Measurements from ENCODE around the gene PIK3CD. TPM values are rescaled to one million over a fixed set of nuclear protein-coding genes. Genes with fewer than 3 reads are reported as not detected.
"Not testable (repeated sequence)": the region's sequence is repeated elsewhere in the genome, so short reads cannot be mapped to it uniquely, and the experiment has no call there.

PIK3CD gene
- total and polyA plus RNA-seq, 10 donors = 26.8 to 186 (median 100.0) TPM

DNA sequence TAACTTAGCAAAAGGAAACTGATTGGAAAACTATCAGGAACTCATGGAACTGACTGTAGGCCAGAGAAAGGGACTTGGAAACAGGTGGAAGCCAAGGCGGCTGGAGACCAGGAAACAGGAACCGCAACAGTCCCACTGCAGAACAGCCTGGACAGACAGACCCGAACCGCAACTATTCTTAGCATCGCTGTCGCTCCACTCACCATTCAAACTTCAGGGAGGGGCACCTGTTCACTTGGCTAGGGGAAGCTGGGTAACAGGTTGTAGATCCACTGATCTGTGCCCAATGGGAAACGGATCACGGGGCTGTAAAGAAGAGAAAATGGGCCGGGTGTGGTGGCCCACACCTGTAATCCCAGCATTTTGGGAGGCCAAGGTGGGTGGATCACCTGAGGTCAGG is 110.3 kb downstream of the PIK3CD start:
- H3K4me1 ChIP-seq = peaks cover 0 to 29% (median 2%) of the 10 kb centered on the region in 6 donors
- H3K9me3 ChIP-seq = no peaks in the 10 kb centered on the region
- peaks cover 0 to 23% (median 0%) of the 10 kb centered on the region in 6 donors for H3K36me3 ChIP-seq
- 87 to 91% (median 89%) methylated on average over 9 of the region's 9 CpGs for WGBS, 5 donors
- intact Hi-C loops (cut with DNase I; ENCODE audit: low total_unique reads) = no loop called here
- no peak overlapping the region for H3K4me3 ChIP-seq
- no peak overlapping the region for H3K27ac ChIP-seq
- peak; percentile 20 for DNase-seq
- no peaks in the 10 kb centered on the region for H3K27me3 ChIP-seq (replicated peaks in 1 of 7)
- TF ChIP-seq, protein P1, sequence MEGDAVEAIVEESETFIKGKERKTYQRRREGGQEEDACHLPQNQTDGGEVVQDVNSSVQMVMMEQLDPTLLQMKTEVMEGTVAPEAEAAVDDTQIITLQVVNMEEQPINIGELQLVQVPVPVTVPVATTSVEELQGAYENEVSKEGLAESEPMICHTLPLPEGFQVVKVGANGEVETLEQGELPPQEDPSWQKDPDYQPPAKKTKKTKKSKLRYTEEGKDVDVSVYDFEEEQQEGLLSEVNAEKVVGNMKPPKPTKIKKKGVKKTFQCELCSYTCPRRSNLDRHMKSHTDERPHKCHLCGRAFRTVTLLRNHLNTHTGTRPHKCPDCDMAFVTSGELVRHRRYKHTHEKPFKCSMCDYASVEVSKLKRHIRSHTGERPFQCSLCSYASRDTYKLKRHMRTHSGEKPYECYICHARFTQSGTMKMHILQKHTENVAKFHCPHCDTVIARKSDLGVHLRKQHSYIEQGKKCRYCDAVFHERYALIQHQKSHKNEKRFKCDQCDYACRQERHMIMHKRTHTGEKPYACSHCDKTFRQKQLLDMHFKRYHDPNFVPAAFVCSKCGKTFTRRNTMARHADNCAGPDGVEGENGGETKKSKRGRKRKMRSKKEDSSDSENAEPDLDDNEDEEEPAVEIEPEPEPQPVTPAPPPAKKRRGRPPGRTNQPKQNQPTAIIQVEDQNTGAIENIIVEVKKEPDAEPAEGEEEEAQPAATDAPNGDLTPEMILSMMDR (IDR thresholded peaks at IDR 0.05 in 8 of 11, conservative IDR thresholded peaks at IDR 0.05 in 3 of 11) = no peak
- TF ChIP-seq POLR2AphosphoS5 (IDR thresholded peaks at IDR 0.05) (no peak), POLR2A (IDR thresholded peaks at IDR 0.05) (no peak)

DNA sequence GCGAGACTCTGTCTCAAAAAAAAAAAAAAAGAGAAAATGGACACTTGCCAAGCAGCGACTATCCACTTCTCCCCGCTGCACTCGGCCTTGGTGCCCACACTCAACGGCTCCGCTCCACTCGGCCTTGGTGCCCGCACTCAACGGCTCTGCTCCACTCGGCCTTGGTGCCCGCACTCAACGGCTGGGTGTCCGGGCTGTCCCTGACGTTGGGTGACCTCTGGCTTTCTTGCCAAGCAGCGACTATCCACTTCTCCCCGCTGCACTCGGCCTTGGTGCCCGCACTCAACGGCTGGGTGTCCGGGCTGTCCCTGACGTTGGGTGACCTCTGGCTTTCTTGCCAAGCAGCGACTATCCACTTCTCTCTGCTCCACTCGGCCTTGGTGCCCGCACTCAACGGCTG is 110.9 kb downstream of the PIK3CD start:
- peak; percentile 36 for DNase-seq

DNA sequence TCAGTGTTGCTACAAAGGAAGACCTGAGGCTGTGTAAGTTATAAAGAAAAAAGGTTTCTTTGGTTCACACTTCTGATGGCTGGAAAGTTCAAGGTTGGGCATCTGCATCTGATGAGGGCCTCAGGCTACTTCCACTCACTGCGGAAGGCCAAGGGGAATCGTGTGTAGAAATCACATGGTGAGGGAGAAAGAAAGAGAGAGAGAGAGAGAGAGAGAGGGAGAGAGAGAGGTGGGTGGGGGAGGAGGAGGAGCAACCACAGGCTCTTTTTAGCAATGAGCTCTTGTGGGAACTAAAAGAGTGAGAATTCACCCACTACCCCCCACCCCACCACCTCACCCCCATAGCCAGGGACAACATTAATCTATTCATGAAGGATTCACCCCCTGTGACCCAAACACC is 112.4 kb downstream of the PIK3CD start:
- TF ChIP-seq POLR2AphosphoS5 (IDR thresholded peaks at IDR 0.05) (no peak), POLR2A (IDR thresholded peaks at IDR 0.05) (no peak)
- TF ChIP-seq, protein P1 (IDR thresholded peaks at IDR 0.05 in 8 of 11, conservative IDR thresholded peaks at IDR 0.05 in 3 of 11) = no peak
- no peaks in the 10 kb centered on the region for H3K27me3 ChIP-seq (replicated peaks in 1 of 7)
- no peaks in the 10 kb centered on the region for H3K9me3 ChIP-seq
- peaks cover 0 to 25% (median 0%) of the 10 kb centered on the region in 6 donors for H3K36me3 ChIP-seq
- intact Hi-C loops (cut with DNase I; ENCODE audit: low total_unique reads) = no loop called here
- 78 to 95% (median 88%) methylated on average over 2 of the region's 2 CpGs for WGBS, 5 donors
- no peak overlapping the region for H3K4me3 ChIP-seq
- no peak overlapping the region for H3K27ac ChIP-seq
- H3K4me1 ChIP-seq = peaks cover 0 to 29% (median 2%) of the 10 kb centered on the region in 6 donors
- peak; percentile 4 for DNase-seq

More for the DNA sequence above, 110.9 kb downstream of the PIK3CD start:
- H3K27me3 ChIP-seq (replicated peaks in 1 of 7); H3K27ac ChIP-seq; intact Hi-C loops (cut with DNase I; ENCODE audit: low total_unique reads); H3K9me3 ChIP-seq; H3K4me3 ChIP-seq: not testable (repeated sequence)
- H3K4me1 ChIP-seq = peaks cover 0 to 29% (median 2%) of the 10 kb centered on the region in 6 donors
- H3K36me3 ChIP-seq = peaks cover 0 to 25% (median 0%) of the 10 kb centered on the region in 6 donors
- WGBS, 5 donors = 78 to 87% (median 81%) methylated on average over 24 to 25 of the region's 25 CpGs

- 69 to 85% (median 73%) methylated on average over 3 of the region's 3 CpGs for WGBS, 5 donors
- no peak for TF ChIP-seq POLR2AphosphoS5 (IDR thresholded peaks at IDR 0.05)
- TF ChIP-seq, protein P1 (IDR thresholded peaks at IDR 0.05 in 8 of 11, conservative IDR thresholded peaks at IDR 0.05 in 3 of 11) = no peak
- no peak for TF ChIP-seq POLR2A (IDR thresholded peaks at IDR 0.05)
- no peak for DNase-seq
Measured at GRCh38 chr1:9764550-9764949, 113.0 kb downstream of the PIK3CD start.

More at GRCh38 chr1:9764550-9764949, 113.0 kb downstream of the PIK3CD start:
- H3K4me3 ChIP-seq = no peak overlapping the region
- peaks cover 0 to 25% (median 0%) of the 10 kb centered on the region in 6 donors for H3K36me3 ChIP-seq
- H3K9me3 ChIP-seq = no peaks in the 10 kb centered on the region
- no peaks in the 10 kb centered on the region for H3K27me3 ChIP-seq (replicated peaks in 1 of 7)
- peaks cover 0 to 23% (median 2%) of the 10 kb centered on the region in 6 donors for H3K4me1 ChIP-seq
- intact Hi-C loops (cut with DNase I; ENCODE audit: low total_unique reads) = no loop called here
- no peak overlapping the region for H3K27ac ChIP-seq
